Fibroblast of pulmonary artery (primary cell): ENCODE results near the gene C5orf46.
"Not testable (repeated sequence)": the region's sequence is repeated elsewhere in the genome, so short reads cannot be mapped to it uniquely, and the experiment has no call there.

ENCODE experiments used
- DNase-seq: peaks from one replicate; pipeline ENCODE4 v3.0.0-alpha.2; 2010; ENCODE audit warnings: low read depth
- H3K4me3 ChIP-seq: replicated peaks from 2 replicates; pipeline ENCODE4 v1.5.1; 2011; ENCODE audit warnings: low read depth, mild to moderate bottlenecking, control low read depth, low read length, moderate library complexity
- CTCF ChIP-seq: IDR thresholded peaks from 2 replicates; pipeline ENCODE4 v1.5.1; 2011; ENCODE audit warnings: mild to moderate bottlenecking, control low read depth, low read length, inconsistent platforms; ENCODE audit errors: missing control alignments

The C5orf46 gene

GRCh38 chr5:147879784-147880183 is 26.6 kb downstream of the C5orf46 start:
- DNase-seq = no peak
- no peak overlapping the region for H3K4me3 ChIP-seq

GRCh38 chr5:147878066-147878759 is 28.1 kb downstream of the C5orf46 start, which contains the start of gene SCGB3A2:
TSS of gene SCGB3A2 (plus strand) at chr5:147878711. CDS start at chr5:147878804, 93 bp downstream.
- H3K4me3 ChIP-seq = no peak within 1 kb of the TSS
- no peak for DNase-seq
- TF ChIP-seq CTCF = no peak

More at GRCh38 chr5:147879784-147880183, 26.6 kb downstream of the C5orf46 start:
- TF ChIP-seq CTCF = no peak

DNA sequence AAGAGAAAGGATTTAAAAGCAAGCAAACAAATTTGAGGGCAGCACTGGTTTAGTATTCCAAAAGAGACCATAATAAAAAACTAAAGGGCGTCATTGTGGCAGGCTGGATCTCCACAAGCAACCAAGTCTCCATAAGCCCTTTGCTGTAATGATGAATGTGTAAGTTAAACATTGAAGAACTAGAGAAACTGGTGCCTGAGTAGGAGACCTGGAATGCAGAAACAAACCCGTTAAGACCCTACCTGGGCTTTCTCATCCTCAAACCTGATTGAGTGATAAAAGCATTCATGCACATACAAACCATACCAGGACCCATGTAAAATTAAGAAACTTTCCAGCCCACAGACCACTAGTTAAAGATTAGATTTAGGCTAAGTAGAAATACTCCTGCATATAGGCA is 29.7 kb downstream of the C5orf46 start:
- DNase-seq = no peak
- H3K4me3 ChIP-seq = no peak overlapping the region
- TF ChIP-seq CTCF = no peak

- TF ChIP-seq CTCF = no peak
These were observed 30.2 kb downstream of the C5orf46 start for GRCh38 chr5:147876141-147876540.

DNA sequence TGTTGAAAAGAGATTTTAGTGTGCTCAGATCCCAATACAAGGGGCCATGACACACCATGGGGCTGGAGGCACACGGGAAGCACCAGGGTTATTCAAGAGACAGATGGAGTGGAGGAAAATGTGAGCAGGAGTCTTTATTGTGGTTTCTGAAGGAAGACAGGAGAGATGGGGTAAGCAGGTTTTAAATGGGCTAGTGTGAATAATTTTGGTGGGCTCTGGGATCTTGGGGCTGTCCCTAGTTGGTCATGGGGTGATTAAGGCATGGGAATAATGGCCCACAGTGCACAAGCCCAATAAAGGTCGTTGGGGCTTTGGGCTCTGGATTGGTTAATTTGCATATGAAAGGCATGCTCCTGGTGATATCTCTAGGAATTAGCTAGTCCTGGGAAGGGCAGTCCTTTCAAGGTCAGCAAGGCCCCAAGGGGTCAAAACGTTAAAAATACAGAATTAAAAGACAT is 31.4 kb downstream of the C5orf46 start:
- H3K4me3 ChIP-seq = no peak overlapping the region
- TF ChIP-seq CTCF = no peak
- DNase-seq = no peak

More at GRCh38 chr5:147876141-147876540, 30.2 kb downstream of the C5orf46 start:
- no peak overlapping the region for H3K4me3 ChIP-seq
- no peak for DNase-seq

GRCh38 chr5:147874118-147874875 is 32.0 kb downstream of the C5orf46 start:
- not testable (repeated sequence) for DNase-seq, H3K4me3 ChIP-seq

DNA sequence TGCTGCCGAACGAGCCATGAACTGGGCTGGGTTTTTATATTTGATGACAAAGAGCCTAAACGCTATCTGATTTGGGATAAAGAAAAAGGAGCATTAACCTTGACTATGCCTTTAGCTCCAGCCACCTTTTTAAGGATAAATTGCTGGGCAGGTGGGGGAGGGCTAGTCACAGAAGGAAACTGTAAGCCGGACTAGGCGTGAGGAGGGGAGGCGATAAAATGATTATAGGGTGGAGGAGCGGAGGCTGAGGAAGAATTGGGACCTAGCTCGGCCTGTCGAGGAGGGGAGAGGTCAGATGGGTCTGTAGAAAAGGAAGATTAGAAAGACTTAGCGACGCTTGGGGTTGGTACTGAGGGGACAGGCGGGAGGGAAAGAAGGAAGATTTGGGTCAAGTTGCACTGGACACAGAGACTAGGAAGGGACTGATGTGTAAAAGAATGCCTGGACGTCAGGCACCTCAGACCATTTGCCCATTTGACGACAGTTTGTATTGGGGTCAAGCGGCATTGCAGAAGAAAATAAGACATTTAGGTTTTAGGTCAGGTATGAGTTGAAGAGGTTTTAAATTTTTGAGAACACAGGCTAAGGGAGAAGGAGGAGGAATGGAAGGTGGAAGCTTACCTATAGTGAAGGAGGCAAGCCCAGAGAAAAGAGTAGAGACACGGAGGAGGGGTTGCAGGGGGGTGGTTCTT is 33.4 kb downstream of the C5orf46 start:
- H3K4me3 ChIP-seq, DNase-seq: not testable (repeated sequence)

DNA sequence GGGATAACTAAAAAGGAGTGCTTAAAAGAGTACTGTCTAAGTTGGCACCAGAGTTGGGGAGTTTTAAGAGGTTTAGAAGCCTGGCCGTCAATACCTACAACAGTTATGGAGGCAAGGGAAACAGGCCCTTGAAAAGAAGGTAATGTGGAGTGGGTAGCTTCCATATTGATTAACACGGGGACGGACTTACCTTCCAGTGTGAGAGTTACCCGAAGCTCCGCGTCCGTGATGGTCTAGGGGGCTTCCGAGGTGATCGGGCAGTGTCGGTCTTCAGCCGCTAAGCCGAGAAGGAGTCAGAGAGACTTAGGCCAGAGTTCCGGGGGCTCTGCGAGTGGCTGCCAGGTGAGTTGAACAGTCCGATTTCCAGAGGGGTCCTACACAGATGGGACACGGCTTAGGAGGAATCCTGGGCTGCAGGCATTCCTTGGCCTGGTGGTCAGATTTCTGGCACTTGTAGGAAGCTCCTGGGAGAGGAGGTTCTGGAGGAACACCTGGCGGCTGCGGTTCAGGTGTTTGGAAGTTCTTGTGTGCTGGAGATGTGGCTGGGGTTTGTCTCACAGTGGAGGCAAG is 34.3 kb downstream of the C5orf46 start:
- not testable (repeated sequence) for DNase-seq, H3K4me3 ChIP-seq

GRCh38 chr5:147869892-147870291 is 36.4 kb downstream of the C5orf46 start:
- not testable (repeated sequence) for DNase-seq, H3K4me3 ChIP-seq
